ENCODE results near the gene PHACTR3. TPM values are rescaled to one million over a fixed set of nuclear protein-coding genes. Genes with fewer than 3 reads are reported as not detected.

The PHACTR3 gene
- total RNA-seq, 2 donors from 2014 or later: not detected

GRCh38 chr20:59812286-59813125 lies 208.2 kb downstream of the PHACTR3 start:
- Histone ChIP-seq H3K36me3 (no peaks in the 10 kb centered on the region), H3K9me3 (no peaks in the 10 kb centered on the region), H3K4me3 (no peak overlapping the region), H3K4me1 (ENCODE audit: control insufficient read depth in 1 of 2, low read depth in 2 of 2) (no peaks in the 10 kb centered on the region), H3K27ac (no peak overlapping the region), H3K27me3 (replicated peaks; ENCODE audit: insufficient read depth) (no peaks in the 10 kb centered on the region)
- DNase-seq (ENCODE audit: low spot score) (no peak), ATAC-seq (ENCODE audit: insufficient number of reproducible peaks, low FRiP score, low read depth) (no peak)
- TF ChIP-seq CTCF (IDR thresholded peaks at IDR 0.05): no peak

- no peaks in the 10 kb centered on the region for H3K4me1 ChIP-seq (ENCODE audit: control insufficient read depth in 1 of 2, low read depth in 2 of 2)
- H3K27ac ChIP-seq: no peak overlapping the region
- DNase-seq (ENCODE audit: low spot score) (no peak), ATAC-seq (ENCODE audit: insufficient number of reproducible peaks, low FRiP score, low read depth) (no peak)
- no peaks in the 10 kb centered on the region for H3K36me3 ChIP-seq
- H3K4me3 ChIP-seq: no peak overlapping the region
- H3K27me3 ChIP-seq (replicated peaks; ENCODE audit: insufficient read depth): no peaks in the 10 kb centered on the region
- H3K9me3 ChIP-seq: no peaks in the 10 kb centered on the region
- TF ChIP-seq CTCF (IDR thresholded peaks at IDR 0.05): no peak
Observed at GRCh38 chr20:59813126-59813947, 209.0 kb downstream of the PHACTR3 start.

- no peaks in the 10 kb centered on the region for H3K36me3 ChIP-seq
- ATAC-seq (ENCODE audit: insufficient number of reproducible peaks, low FRiP score, low read depth) (no peak), DNase-seq (ENCODE audit: low spot score) (no peak)
- no peaks in the 10 kb centered on the region for H3K9me3 ChIP-seq
- no peak overlapping the region for H3K4me3 ChIP-seq
- H3K27me3 ChIP-seq (replicated peaks; ENCODE audit: insufficient read depth): no peaks in the 10 kb centered on the region
- TF ChIP-seq CTCF (IDR thresholded peaks at IDR 0.05): no peak
- no peak overlapping the region for H3K27ac ChIP-seq
- no peaks in the 10 kb centered on the region for H3K4me1 ChIP-seq (ENCODE audit: control insufficient read depth in 1 of 2, low read depth in 2 of 2)
Observed at GRCh38 chr20:59813948-59814839, 209.9 kb downstream of the PHACTR3 start.

- Histone ChIP-seq H3K9me3 (no peaks in the 10 kb centered on the region), H3K4me1 (ENCODE audit: control insufficient read depth in 1 of 2, low read depth in 2 of 2) (no peaks in the 10 kb centered on the region), H3K4me3 (no peak overlapping the region), H3K27me3 (replicated peaks; ENCODE audit: insufficient read depth) (no peaks in the 10 kb centered on the region), H3K36me3 (no peaks in the 10 kb centered on the region), H3K27ac (no peak overlapping the region)
- ATAC-seq (ENCODE audit: insufficient number of reproducible peaks, low FRiP score, low read depth): no peak
- DNase-seq (ENCODE audit: low spot score): no peak
- no peak for TF ChIP-seq CTCF (IDR thresholded peaks at IDR 0.05)
Observed at GRCh38 chr20:59814840-59815340, 210.6 kb downstream of the PHACTR3 start.
